GM13977 (cell line): ENCODE measurements around the gene PLEKHH2.

Experiments used
- DNase-seq: peaks from one replicate; pipeline ENCODE4 v3.0.0; 2012; ENCODE audit warnings: low spot score
- CTCF ChIP-seq: IDR thresholded peaks from 2 replicates; pipeline ENCODE4 v1.5.1; 2012; ENCODE audit warnings: mild to moderate bottlenecking, control low read depth; ENCODE audit not compliant: insufficient read depth; ENCODE audit errors: extremely low read depth, missing control alignments
- in situ Hi-C: fragments of 300-500 bp; cut with MboI; formaldehyde crosslinking; loops from one replicate; pipeline ENCODE4 v1.12.0; 2022; ENCODE audit warnings: low sequenced_read_pairs, low pct_unique_long_range_greater_than_20kb, mixed read lengths, inconsistent platforms; ENCODE audit not compliant: unreplicated experiment

Gene PLEKHH2

GRCh38 chr2:43810888-43811287, 173.8 kb downstream of the PLEKHH2 start:
- in situ Hi-C loops, result no loop called here
- TF ChIP-seq CTCF, result no peak
- no peak for DNase-seq

- TF ChIP-seq CTCF, result no peak
- in situ Hi-C loops, result no loop called here
- DNase-seq, result no peak
Observed at GRCh38 chr2:43812006-43812405, 174.9 kb downstream of the PLEKHH2 start.

GRCh38 chr2:43812947-43813346, 175.9 kb downstream of the PLEKHH2 start:
- TF ChIP-seq CTCF, result no peak
- in situ Hi-C loops, result no loop called here
- no peak for DNase-seq

GRCh38 chr2:43814711-43815110, 177.7 kb downstream of the PLEKHH2 start:
- in situ Hi-C loops, result no loop called here

More at GRCh38 chr2:43814711-43815110, 177.7 kb downstream of the PLEKHH2 start:
- DNase-seq, result no peak
- no peak for TF ChIP-seq CTCF
